Testis (tissue), 2 donors: ENCODE data around the gene ABAT.

Experiments used
- CTCF ChIP-seq, 3 experiments: fragments of 450-650 bp in 2 of 3; fragments of 200-600 bp in 1 of 3; sonication (generic) in 1 of 3; IDR thresholded peaks; one replicate each; pipeline ENCODE4 v1.5.1; 2016 to 2019; ENCODE audit warnings: antibody characterized with exemption in 3 of 3, mild to moderate bottlenecking in 2 of 3, moderate library complexity in 1 of 3
- POLR2A ChIP-seq: fragments of 450-650 bp; IDR thresholded peaks from one replicate; pipeline ENCODE4 v1.6.1; 2017; ENCODE audit warnings: antibody characterized with exemption, mild to moderate bottlenecking, moderate library complexity

GRCh38 chr16:8676160-8676547 is 1.7 kb downstream of the ABAT start:
- TF ChIP-seq POLR2A (no peak), CTCF (IDR thresholded peaks at IDR 0.05) (no peak)
